Hepatic stellate cell (primary cell): ENCODE data around the gene MCTP1.
A peak's percentile ranks its signal among the peaks of the same experiment; 100 is the strongest.
"Not testable (repeated sequence)": the region's sequence is repeated elsewhere in the genome, so short reads cannot be mapped to it uniquely, and the experiment has no call there.

Experiments used
- DNase-seq: peaks from one replicate; pipeline ENCODE4 v3.0.0; 2011; ENCODE audit warnings: low spot score

Gene MCTP1

GRCh38 chr5:95027775-95028174 is 257.1 kb downstream of the MCTP1 start:
- no peak for DNase-seq

GRCh38 chr5:95027151-95027721 is 257.7 kb downstream of the MCTP1 start:
- DNase-seq = no peak

GRCh38 chr5:95026718-95027117 is 258.2 kb downstream of the MCTP1 start:
- no peak for DNase-seq

- no peak for DNase-seq
Measured at GRCh38 chr5:95022967-95023695, 261.8 kb downstream of the MCTP1 start.

GRCh38 chr5:95020345-95020744 is 264.5 kb downstream of the MCTP1 start:
- DNase-seq = no peak

GRCh38 chr5:95018946-95019345 is 265.9 kb downstream of the MCTP1 start:
- no peak for DNase-seq

GRCh38 chr5:95018511-95018910 is 266.4 kb downstream of the MCTP1 start:
- no peak for DNase-seq

GRCh38 chr5:95009812-95010211 is 275.1 kb downstream of the MCTP1 start:
- DNase-seq = no peak

- DNase-seq = no peak
Measured at GRCh38 chr5:95007921-95008597, 276.8 kb downstream of the MCTP1 start.

- no peak for DNase-seq
Measured at GRCh38 chr5:95005811-95006210, 279.1 kb downstream of the MCTP1 start.

GRCh38 chr5:94998670-94999069 is 286.2 kb downstream of the MCTP1 start:
- DNase-seq = no peak

GRCh38 chr5:94994537-94994936 is 290.4 kb downstream of the MCTP1 start:
- DNase-seq = not testable (repeated sequence)

- no peak for DNase-seq
Measured at GRCh38 chr5:94993491-94993890, 291.4 kb downstream of the MCTP1 start.

- no peak for DNase-seq
Measured at GRCh38 chr5:94992325-94992724, 292.6 kb downstream of the MCTP1 start.

- DNase-seq = peak; percentile 24
Measured at GRCh38 chr5:94983861-94984535, 300.9 kb downstream of the MCTP1 start.

GRCh38 chr5:94977437-94977836 is 307.5 kb downstream of the MCTP1 start:
- DNase-seq = no peak

- DNase-seq = no peak
Measured at GRCh38 chr5:94976853-94977252, 308.0 kb downstream of the MCTP1 start.

GRCh38 chr5:94972268-94972667 is 312.6 kb downstream of the MCTP1 start:
- DNase-seq = no peak

- no peak for DNase-seq
Measured at GRCh38 chr5:94969174-94969573, 315.7 kb downstream of the MCTP1 start.

GRCh38 chr5:94968507-94969095 is 316.3 kb downstream of the MCTP1 start:
- DNase-seq = peak; percentile 6

- no peak for DNase-seq
Measured at GRCh38 chr5:94967525-94967924, 317.4 kb downstream of the MCTP1 start.

- not testable (repeated sequence) for DNase-seq
Measured at GRCh38 chr5:94959279-94959678, 325.6 kb downstream of the MCTP1 start.
